H1 (cell line): ENCODE results near the gene DCDC1. TPM values are rescaled to one million over a fixed set of nuclear protein-coding genes. Genes with fewer than 3 reads are reported as not detected.

Source experiments
- BACH1 ChIP-seq: IDR thresholded peaks from 2 replicates; pipeline ENCODE4 v1.6.1; 2012; ENCODE audit warnings: low read length, improper control_type of control experiment
- JUND ChIP-seq: IDR thresholded peaks from 2 replicates; pipeline ENCODE4 v1.6.1; 2011; ENCODE audit warnings: mild to moderate bottlenecking, improper control_type of control experiment, low read length
- MAFK ChIP-seq: IDR thresholded peaks from 2 replicates; pipeline ENCODE4 v1.6.1; 2012; ENCODE audit warnings: low read depth, mild to moderate bottlenecking, improper control_type of control experiment, low read length
- SIN3A ChIP-seq, 2 experiments: IDR thresholded peaks in 1 of 2; conservative IDR thresholded peaks in 1 of 2; 2 replicates each; pipeline ENCODE4 v1.6.1; 2011 to 2012; ENCODE audit warnings: low read length in 2 of 2, improper control_type of control experiment in 1 of 2, low read depth in 1 of 2, mild to moderate bottlenecking in 1 of 2
- SP1 ChIP-seq: IDR thresholded peaks from 2 replicates; pipeline ENCODE4 v1.6.1; 2011; ENCODE audit warnings: low read depth, low read length
- TEAD4 ChIP-seq: IDR thresholded peaks from 2 replicates; pipeline ENCODE4 v1.6.1; 2012; ENCODE audit warnings: low read depth, low read length, inconsistent platforms, mixed read lengths
- polyA plus RNA-seq, 7 experiments: library from polyadenylated mRNA; depleted of rRNA in 3 of 7; stranded (reverse) in 5 of 7; unstranded in 2 of 7; fragments of >200 nt in 5 of 7; fragments of 200-250 nt in 2 of 7; gene quantifications; 1 replicate in 5 of 7; 2 replicates in 1 of 7; 4 replicates in 1 of 7; pipeline versions ENCODE4 v1.2.1 to v1.2.3, GENCODE V29; 2011 to 2013; ENCODE audit warnings: missing spikeins in 2 of 7, mixed read lengths in 2 of 7
- total RNA-seq: library from RNA; stranded (reverse); fragmentation: NEBNext Ultra II Directional; extraction: Animal tissue kit (Norgen Biotek cat#: 25700); gene quantifications from 2 replicates; pipeline ENCODE4 v1.2.1, GENCODE V29; 2021
- TF ChIP-seq, protein P1 (sequence below): fragments of 300-600 bp; sonication (generic); IDR thresholded peaks from 2 replicates; pipeline ENCODE4 v1.7.1; 2012; ENCODE audit warnings: low read length, moderate library complexity, mild to moderate bottlenecking, inconsistent platforms; ENCODE audit not compliant: insufficient replicate concordance
- TF ChIP-seq, protein P2 (sequence below): IDR thresholded peaks from 2 replicates; pipeline ENCODE4 v1.6.1; 2012; ENCODE audit warnings: low read length, inconsistent platforms

DCDC1 gene
- total and polyA plus RNA-seq, 2 of the 8 experiments (the other 6 are each of a cell fraction or from before 2014, with no cell fraction given) = 0.15 to 0.56 TPM

DNA sequence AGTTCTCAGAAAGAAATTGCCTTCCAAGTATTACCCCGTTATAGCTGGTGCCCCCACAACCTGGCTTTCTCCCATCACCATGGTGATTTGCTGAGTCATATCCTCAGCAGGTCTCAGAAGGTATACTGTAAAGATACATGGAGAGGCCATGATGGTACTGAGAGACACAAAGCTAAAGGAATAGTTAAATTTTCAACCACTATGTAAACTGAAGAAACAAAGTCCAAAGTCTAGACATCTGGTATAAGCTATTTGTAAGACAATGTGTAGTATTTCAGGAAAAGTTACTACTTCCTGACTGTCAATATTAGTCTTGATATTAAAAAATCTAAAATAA, 377.1 kb downstream of the DCDC1 start (continued):
- TF ChIP-seq, protein P1, sequence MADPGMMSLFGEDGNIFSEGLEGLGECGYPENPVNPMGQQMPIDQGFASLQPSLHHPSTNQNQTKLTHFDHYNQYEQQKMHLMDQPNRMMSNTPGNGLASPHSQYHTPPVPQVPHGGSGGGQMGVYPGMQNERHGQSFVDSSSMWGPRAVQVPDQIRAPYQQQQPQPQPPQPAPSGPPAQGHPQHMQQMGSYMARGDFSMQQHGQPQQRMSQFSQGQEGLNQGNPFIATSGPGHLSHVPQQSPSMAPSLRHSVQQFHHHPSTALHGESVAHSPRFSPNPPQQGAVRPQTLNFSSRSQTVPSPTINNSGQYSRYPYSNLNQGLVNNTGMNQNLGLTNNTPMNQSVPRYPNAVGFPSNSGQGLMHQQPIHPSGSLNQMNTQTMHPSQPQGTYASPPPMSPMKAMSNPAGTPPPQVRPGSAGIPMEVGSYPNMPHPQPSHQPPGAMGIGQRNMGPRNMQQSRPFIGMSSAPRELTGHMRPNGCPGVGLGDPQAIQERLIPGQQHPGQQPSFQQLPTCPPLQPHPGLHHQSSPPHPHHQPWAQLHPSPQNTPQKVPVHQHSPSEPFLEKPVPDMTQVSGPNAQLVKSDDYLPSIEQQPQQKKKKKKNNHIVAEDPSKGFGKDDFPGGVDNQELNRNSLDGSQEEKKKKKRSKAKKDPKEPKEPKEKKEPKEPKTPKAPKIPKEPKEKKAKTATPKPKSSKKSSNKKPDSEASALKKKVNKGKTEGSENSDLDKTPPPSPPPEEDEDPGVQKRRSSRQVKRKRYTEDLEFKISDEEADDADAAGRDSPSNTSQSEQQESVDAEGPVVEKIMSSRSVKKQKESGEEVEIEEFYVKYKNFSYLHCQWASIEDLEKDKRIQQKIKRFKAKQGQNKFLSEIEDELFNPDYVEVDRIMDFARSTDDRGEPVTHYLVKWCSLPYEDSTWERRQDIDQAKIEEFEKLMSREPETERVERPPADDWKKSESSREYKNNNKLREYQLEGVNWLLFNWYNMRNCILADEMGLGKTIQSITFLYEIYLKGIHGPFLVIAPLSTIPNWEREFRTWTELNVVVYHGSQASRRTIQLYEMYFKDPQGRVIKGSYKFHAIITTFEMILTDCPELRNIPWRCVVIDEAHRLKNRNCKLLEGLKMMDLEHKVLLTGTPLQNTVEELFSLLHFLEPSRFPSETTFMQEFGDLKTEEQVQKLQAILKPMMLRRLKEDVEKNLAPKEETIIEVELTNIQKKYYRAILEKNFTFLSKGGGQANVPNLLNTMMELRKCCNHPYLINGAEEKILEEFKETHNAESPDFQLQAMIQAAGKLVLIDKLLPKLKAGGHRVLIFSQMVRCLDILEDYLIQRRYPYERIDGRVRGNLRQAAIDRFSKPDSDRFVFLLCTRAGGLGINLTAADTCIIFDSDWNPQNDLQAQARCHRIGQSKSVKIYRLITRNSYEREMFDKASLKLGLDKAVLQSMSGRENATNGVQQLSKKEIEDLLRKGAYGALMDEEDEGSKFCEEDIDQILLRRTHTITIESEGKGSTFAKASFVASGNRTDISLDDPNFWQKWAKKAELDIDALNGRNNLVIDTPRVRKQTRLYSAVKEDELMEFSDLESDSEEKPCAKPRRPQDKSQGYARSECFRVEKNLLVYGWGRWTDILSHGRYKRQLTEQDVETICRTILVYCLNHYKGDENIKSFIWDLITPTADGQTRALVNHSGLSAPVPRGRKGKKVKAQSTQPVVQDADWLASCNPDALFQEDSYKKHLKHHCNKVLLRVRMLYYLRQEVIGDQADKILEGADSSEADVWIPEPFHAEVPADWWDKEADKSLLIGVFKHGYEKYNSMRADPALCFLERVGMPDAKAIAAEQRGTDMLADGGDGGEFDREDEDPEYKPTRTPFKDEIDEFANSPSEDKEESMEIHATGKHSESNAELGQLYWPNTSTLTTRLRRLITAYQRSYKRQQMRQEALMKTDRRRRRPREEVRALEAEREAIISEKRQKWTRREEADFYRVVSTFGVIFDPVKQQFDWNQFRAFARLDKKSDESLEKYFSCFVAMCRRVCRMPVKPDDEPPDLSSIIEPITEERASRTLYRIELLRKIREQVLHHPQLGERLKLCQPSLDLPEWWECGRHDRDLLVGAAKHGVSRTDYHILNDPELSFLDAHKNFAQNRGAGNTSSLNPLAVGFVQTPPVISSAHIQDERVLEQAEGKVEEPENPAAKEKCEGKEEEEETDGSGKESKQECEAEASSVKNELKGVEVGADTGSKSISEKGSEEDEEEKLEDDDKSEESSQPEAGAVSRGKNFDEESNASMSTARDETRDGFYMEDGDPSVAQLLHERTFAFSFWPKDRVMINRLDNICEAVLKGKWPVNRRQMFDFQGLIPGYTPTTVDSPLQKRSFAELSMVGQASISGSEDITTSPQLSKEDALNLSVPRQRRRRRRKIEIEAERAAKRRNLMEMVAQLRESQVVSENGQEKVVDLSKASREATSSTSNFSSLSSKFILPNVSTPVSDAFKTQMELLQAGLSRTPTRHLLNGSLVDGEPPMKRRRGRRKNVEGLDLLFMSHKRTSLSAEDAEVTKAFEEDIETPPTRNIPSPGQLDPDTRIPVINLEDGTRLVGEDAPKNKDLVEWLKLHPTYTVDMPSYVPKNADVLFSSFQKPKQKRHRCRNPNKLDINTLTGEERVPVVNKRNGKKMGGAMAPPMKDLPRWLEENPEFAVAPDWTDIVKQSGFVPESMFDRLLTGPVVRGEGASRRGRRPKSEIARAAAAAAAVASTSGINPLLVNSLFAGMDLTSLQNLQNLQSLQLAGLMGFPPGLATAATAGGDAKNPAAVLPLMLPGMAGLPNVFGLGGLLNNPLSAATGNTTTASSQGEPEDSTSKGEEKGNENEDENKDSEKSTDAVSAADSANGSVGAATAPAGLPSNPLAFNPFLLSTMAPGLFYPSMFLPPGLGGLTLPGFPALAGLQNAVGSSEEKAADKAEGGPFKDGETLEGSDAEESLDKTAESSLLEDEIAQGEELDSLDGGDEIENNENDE = no peak
- no peak for TF ChIP-seq TEAD4
- peak; percentile 94 for TF ChIP-seq MAFK
- peak; percentile 97 for TF ChIP-seq BACH1
- no peak for TF ChIP-seq SIN3A (conservative IDR thresholded peaks at IDR 0.05 in 1 of 2, IDR thresholded peaks at IDR 0.05 in 1 of 2; ENCODE audit: low read depth in 1 of 2, low read length in 2 of 2)
- TF ChIP-seq, protein P2, sequence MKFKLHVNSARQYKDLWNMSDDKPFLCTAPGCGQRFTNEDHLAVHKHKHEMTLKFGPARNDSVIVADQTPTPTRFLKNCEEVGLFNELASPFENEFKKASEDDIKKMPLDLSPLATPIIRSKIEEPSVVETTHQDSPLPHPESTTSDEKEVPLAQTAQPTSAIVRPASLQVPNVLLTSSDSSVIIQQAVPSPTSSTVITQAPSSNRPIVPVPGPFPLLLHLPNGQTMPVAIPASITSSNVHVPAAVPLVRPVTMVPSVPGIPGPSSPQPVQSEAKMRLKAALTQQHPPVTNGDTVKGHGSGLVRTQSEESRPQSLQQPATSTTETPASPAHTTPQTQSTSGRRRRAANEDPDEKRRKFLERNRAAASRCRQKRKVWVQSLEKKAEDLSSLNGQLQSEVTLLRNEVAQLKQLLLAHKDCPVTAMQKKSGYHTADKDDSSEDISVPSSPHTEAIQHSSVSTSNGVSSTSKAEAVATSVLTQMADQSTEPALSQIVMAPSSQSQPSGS = no peak
- peak; percentile 29; the same call in 1 of the 2 replicates for TF ChIP-seq JUND
- TF ChIP-seq SP1 = no peak
